ENCODE results near the gene DDA1. TPM values are rescaled to one million over a fixed set of nuclear protein-coding genes. Genes with fewer than 3 reads are reported as not detected.

Gene DDA1
- total RNA-seq, 1 experiment from 2014 or later: 42.8 TPM

DNA sequence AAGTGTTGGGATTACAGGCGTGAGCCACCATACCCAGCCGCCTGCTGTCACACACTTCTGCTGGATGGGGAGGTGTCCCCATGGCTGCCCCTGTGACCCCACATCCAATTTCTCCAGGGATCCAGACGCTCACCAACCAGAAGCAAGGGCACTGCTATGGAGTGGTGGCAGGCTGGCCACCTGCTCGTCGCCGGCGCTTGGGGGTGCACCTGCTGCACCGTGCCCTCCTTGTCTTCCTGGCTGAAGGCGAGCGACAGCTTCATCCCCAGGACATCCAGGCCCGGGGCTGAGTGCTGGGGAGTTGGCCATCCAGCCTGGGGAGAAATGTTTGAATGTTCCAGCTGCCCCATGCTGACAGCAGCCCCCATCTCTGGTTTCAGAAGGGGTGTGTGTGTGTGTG lies 23.1 kb upstream of the DDA1 start (continued):
- TF ChIP-seq KAT7 (CRISPR knock-in tag; IDR thresholded peaks at IDR 0.05; ENCODE audit: borderline replicate concordance): no peak
- TF ChIP-seq, protein P1, sequence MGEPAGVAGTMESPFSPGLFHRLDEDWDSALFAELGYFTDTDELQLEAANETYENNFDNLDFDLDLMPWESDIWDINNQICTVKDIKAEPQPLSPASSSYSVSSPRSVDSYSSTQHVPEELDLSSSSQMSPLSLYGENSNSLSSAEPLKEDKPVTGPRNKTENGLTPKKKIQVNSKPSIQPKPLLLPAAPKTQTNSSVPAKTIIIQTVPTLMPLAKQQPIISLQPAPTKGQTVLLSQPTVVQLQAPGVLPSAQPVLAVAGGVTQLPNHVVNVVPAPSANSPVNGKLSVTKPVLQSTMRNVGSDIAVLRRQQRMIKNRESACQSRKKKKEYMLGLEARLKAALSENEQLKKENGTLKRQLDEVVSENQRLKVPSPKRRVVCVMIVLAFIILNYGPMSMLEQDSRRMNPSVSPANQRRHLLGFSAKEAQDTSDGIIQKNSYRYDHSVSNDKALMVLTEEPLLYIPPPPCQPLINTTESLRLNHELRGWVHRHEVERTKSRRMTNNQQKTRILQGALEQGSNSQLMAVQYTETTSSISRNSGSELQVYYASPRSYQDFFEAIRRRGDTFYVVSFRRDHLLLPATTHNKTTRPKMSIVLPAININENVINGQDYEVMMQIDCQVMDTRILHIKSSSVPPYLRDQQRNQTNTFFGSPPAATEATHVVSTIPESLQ (CRISPR knock-in tag; IDR thresholded peaks at IDR 0.05): no peak
- TF ChIP-seq ZNF317 (CRISPR knock-in tag; IDR thresholded peaks at IDR 0.05; ENCODE audit: borderline replicate concordance, low read depth): no peak

DNA sequence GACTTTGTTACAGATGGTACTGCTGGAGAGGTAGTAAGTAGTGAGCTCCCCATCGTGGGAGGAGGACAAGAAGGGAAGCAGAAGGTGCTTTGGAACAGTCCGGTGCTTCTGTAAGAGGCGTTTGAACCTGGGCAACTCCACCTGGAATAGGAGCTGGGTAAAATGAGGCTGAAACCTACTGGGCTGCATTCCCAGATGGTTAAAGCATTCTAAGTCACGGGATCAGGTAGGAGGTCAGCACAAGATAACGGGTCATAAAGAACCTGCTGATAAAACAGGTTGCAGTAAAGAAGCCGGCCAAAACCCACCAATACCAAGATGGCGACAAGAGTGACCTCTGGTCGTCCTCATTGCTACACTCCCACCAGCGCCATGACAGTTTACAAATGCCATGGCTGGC lies 22.6 kb upstream of the DDA1 start:
- Mint-ChIP-seq H3K27ac (no peak overlapping the region), H3K9me3 (no peaks in the 10 kb centered on the region), H3K36me3 (peaks cover 8% of the 10 kb centered on the region; the same call in 1 of the 2 replicates), H3K4me1 (peaks cover 3% of the 10 kb centered on the region; the same call in 1 of the 2 replicates), H3K27me3 (ENCODE audit: low read depth) (peaks cover 3% of the 10 kb centered on the region), H3K4me3 (no peak overlapping the region)
- DNase-seq (ENCODE audit: low spot score): no peak
- CTCF ChIA-PET: interaction anchor here (0.6 kb wide), 1 partner anchor 45 kb away, joined by 4 read pairs; no protein-coding TSS in a partner anchor
- ATAC-seq: no peak
- POLR2A ChIA-PET: no interaction called here
- TF ChIP-seq, protein P2, sequence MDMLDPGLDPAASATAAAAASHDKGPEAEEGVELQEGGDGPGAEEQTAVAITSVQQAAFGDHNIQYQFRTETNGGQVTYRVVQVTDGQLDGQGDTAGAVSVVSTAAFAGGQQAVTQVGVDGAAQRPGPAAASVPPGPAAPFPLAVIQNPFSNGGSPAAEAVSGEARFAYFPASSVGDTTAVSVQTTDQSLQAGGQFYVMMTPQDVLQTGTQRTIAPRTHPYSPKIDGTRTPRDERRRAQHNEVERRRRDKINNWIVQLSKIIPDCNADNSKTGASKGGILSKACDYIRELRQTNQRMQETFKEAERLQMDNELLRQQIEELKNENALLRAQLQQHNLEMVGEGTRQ (CRISPR knock-in tag; IDR thresholded peaks at IDR 0.05): no peak

GRCh38 chr19:17289489-17289888 lies 19.9 kb upstream of the DDA1 start:
- DNase-seq (ENCODE audit: low spot score): peak; percentile 91
- ATAC-seq: peak; percentile 52
- Mint-ChIP-seq H3K4me1 (peaks cover 10% of the 10 kb centered on the region), H3K27ac (no peak overlapping the region), H3K27me3 (ENCODE audit: low read depth) (no peaks in the 10 kb centered on the region; the same call in 1 of the 2 replicates), H3K9me3 (no peaks in the 10 kb centered on the region), H3K36me3 (peaks cover 5% of the 10 kb centered on the region), H3K4me3 (peak overlapping the region; percentile 31)
- TF ChIP-seq NFYB (CRISPR knock-in tag; conservative IDR thresholded peaks at IDR 0.05; ENCODE audit: low read depth) (peak; percentile 88), GTF2I (CRISPR knock-in tag; conservative IDR thresholded peaks at IDR 0.05) (no peak)
- ChIA-PET CTCF (interaction anchor here (0.6 to 1.5 kb wide), 3 partner anchors 29 to 163 kb away, joined by 3 to 7 read pairs (median 5); no protein-coding TSS in a partner anchor), POLR2A (interaction anchor here (0.7 kb wide), 1 partner anchor 22 kb away, joined by 3 read pairs; the partner anchor contains the start of gene BABAM1)

DNA sequence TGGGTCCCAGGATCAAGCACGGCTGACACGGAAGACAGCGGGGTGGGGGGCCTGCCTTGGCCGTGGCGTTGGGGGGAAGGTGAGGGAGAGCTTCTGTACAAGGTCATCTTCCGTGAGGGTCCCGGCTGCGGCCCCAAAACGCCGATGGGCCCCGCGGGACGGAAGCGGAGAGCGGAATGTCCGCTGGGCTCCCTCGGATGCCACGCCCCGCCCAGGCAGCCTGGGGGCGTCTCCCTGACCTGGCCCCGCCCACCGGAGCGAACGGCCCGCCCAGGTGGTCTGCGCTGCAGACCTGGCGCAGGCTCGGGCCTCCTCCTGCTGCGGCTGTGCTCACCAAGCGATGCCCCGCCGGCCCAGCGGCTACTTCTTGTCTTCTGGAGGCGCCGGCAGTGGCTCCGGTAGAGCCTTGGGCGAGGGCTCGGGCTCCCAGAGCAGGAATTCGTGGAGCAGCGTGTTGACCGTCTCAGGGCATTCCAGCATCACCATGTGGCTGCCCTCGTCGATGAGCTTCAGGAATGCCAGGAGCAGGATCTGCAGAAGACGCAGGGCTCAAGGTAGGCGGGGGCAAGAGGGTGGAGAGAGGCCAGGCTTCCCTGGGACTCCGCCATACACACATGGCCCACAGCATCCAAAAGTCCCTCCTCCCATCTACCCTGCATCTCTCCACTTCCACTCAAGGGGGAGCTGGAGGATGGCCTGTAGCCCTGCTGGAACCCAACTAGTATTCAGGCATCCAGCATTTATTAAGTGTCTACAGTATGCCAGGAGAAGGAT lies 16.9 kb upstream of the DDA1 start:
- DNase-seq (ENCODE audit: low spot score): peak; percentile 92
- Mint-ChIP-seq H3K27ac (peak overlapping the region; percentile 94), H3K9me3 (no peaks in the 10 kb centered on the region), H3K4me3 (peak overlapping the region; percentile 79), H3K4me1 (peaks cover 10% of the 10 kb centered on the region), H3K36me3 (peaks cover 15% of the 10 kb centered on the region), H3K27me3 (ENCODE audit: low read depth) (no peaks in the 10 kb centered on the region; the same call in 1 of the 2 replicates)
- POLR2A ChIA-PET: interaction anchor here (0.6 to 2.8 kb wide), 13 partner anchors 10 to 169 kb away, joined by 3 to 17 read pairs (median 5); partner anchors contain the start of genes ANO8, DDA1, MRPL34 and USE1
- CTCF ChIA-PET: interaction anchor here (0.6 to 3.3 kb wide), 21 partner anchors 10 to 120 kb away, joined by 3 to 60 read pairs (median 5); partner anchors contain the start of genes ANKLE1, ANO8, BABAM1 and DDA1
- ATAC-seq: peak; percentile 90
- no peak for TF ChIP-seq EMX1 (CRISPR knock-in tag; IDR thresholded peaks at IDR 0.05)
- TF ChIP-seq TEAD4 (CRISPR knock-in tag; IDR thresholded peaks at IDR 0.05): no peak
- TF ChIP-seq HMGA2 (CRISPR knock-in tag; IDR thresholded peaks at IDR 0.05): no peak
- no peak for TF ChIP-seq CREB1 (CRISPR knock-in tag; IDR thresholded peaks at IDR 0.05)
- no peak for TF ChIP-seq PREB (CRISPR knock-in tag; IDR thresholded peaks at IDR 0.05; ENCODE audit: borderline replicate concordance)
- TF ChIP-seq SP1 (CRISPR knock-in tag; conservative IDR thresholded peaks at IDR 0.05): peak; percentile 81
- TF ChIP-seq RELA (CRISPR knock-in tag; IDR thresholded peaks at IDR 0.05; ENCODE audit: borderline replicate concordance): 0 out of 2 replicates have a peak, but pooled peaks have one; percentile 40
- TF ChIP-seq ZNF232 (CRISPR knock-in tag; IDR thresholded peaks at IDR 0.05): no peak
- no peak for TF ChIP-seq ZNF416 (CRISPR knock-in tag; IDR thresholded peaks at IDR 0.05)
- peak; percentile 56; the same call in 1 of the 2 replicates for TF ChIP-seq TEAD1 (CRISPR knock-in tag; IDR thresholded peaks at IDR 0.05)
- TF ChIP-seq ZNF396 (CRISPR knock-in tag; IDR thresholded peaks at IDR 0.05; ENCODE audit: borderline replicate concordance): no peak
- TF ChIP-seq, protein P3, sequence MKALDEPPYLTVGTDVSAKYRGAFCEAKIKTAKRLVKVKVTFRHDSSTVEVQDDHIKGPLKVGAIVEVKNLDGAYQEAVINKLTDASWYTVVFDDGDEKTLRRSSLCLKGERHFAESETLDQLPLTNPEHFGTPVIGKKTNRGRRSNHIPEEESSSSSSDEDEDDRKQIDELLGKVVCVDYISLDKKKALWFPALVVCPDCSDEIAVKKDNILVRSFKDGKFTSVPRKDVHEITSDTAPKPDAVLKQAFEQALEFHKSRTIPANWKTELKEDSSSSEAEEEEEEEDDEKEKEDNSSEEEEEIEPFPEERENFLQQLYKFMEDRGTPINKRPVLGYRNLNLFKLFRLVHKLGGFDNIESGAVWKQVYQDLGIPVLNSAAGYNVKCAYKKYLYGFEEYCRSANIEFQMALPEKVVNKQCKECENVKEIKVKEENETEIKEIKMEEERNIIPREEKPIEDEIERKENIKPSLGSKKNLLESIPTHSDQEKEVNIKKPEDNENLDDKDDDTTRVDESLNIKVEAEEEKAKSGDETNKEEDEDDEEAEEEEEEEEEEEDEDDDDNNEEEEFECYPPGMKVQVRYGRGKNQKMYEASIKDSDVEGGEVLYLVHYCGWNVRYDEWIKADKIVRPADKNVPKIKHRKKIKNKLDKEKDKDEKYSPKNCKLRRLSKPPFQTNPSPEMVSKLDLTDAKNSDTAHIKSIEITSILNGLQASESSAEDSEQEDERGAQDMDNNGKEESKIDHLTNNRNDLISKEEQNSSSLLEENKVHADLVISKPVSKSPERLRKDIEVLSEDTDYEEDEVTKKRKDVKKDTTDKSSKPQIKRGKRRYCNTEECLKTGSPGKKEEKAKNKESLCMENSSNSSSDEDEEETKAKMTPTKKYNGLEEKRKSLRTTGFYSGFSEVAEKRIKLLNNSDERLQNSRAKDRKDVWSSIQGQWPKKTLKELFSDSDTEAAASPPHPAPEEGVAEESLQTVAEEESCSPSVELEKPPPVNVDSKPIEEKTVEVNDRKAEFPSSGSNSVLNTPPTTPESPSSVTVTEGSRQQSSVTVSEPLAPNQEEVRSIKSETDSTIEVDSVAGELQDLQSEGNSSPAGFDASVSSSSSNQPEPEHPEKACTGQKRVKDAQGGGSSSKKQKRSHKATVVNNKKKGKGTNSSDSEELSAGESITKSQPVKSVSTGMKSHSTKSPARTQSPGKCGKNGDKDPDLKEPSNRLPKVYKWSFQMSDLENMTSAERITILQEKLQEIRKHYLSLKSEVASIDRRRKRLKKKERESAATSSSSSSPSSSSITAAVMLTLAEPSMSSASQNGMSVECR (CRISPR knock-in tag; IDR thresholded peaks at IDR 0.05; ENCODE audit: borderline replicate concordance): 0 out of 2 replicates have a peak, but pooled peaks have one; percentile 42
- no peak for TF ChIP-seq ATF2 (CRISPR knock-in tag; IDR thresholded peaks at IDR 0.05; ENCODE audit: borderline replicate concordance, low read depth)
